GM12878 (cell line): ENCODE results near the gene SHROOM2. TPM values are rescaled to one million over a fixed set of nuclear protein-coding genes. Genes with fewer than 3 reads are reported as not detected.

Source experiments
- ATAC-seq: fragments of 200-7000 bp; cut with Tn5 transposase; 3 replicates; pipeline ENCODE4 v1.9.1; 2020; ENCODE audit warnings: mild to moderate bottlenecking, moderate library complexity
- BruUV-seq: library from RNA; stranded (reverse); fragments of 400-500 nt; replicated peaks from 2 replicates; lab custom pipeline; 2021; lab: Mats Ljungman, UMichigan
- CTCF ChIA-PET: fragments of 300-600 bp; sonication (Branson Sonifier 250); formaldehyde crosslinking; extraction: SDS; loops from one replicate; lab custom pipeline; 2021; ENCODE audit warnings: inconsistent platforms; lab: Yijun Ruan, JAX
- POLR2A ChIA-PET: fragments of 350-600 bp; formaldehyde crosslinking; extraction: SDS; loops from one replicate; lab custom pipeline; 2021; ENCODE audit warnings: inconsistent platforms; lab: Charles Lee
- RAD21 ChIA-PET: fragments of 300-600 bp; sonication (Branson Sonifier 250); formaldehyde crosslinking; loops from one replicate; lab custom pipeline; 2023; ENCODE audit warnings: antibody characterized with exemption; ENCODE audit not compliant: unreplicated experiment; lab: Charles Lee
- SMC1A ChIA-PET: fragments of 300-600 bp; sonication (Branson Sonifier 250); formaldehyde crosslinking; loops from one replicate; lab custom pipeline; 2023; ENCODE audit not compliant: unreplicated experiment, uncharacterized antibody; lab: Charles Lee
- DNase-seq: peaks from one replicate; pipeline ENCODE4 v3.0.0-alpha.2; 2011; ENCODE audit warnings: low read depth, low spot score
- FAIRE-seq: peaks from 3 replicates; lab custom pipeline; 2011; peaks lifted over from hg19 to GRCh38; lab: Jason Lieb, UNC
- H2AFZ ChIP-seq: 2 replicates; pipeline ENCODE4 v1.6.0; 2011; ENCODE audit warnings: low read depth, low read length, control low read depth; ENCODE audit not compliant: control insufficient read depth
- H3K27ac ChIP-seq: 2 replicates; pipeline ENCODE4 v1.5.1; 2011; ENCODE audit warnings: control low read depth; ENCODE audit not compliant: control insufficient read depth, insufficient read depth
- H3K27me3 ChIP-seq, 2 experiments: replicated peaks in 1 of 2; 2 replicates each; pipeline versions ENCODE4 v1.6.0 to v1.6.1; 2011; ENCODE audit warnings: low read length in 1 of 2; ENCODE audit not compliant: control insufficient read depth in 2 of 2, insufficient read depth in 2 of 2
- H3K36me3 ChIP-seq, 2 experiments: 2 replicates each; pipeline ENCODE4 v1.5.1; 2011; ENCODE audit warnings: low read length in 1 of 2; ENCODE audit not compliant: control insufficient read depth in 2 of 2, insufficient read depth in 2 of 2
- H3K4me1 ChIP-seq: 2 replicates; pipeline ENCODE4 v1.6.1; 2011; ENCODE audit warnings: mild to moderate bottlenecking, low read length, moderate library complexity, mixed read lengths; ENCODE audit not compliant: control insufficient read depth, insufficient read depth
- H3K4me2 ChIP-seq: 2 replicates; pipeline ENCODE4 v1.6.0; 2011; ENCODE audit warnings: control low read depth; ENCODE audit not compliant: control insufficient read depth, insufficient read depth
- H3K4me3 ChIP-seq: fragments of 200-600 bp; sonication (generic); 2 replicates; pipeline ENCODE4 v1.5.1; 2016
- H3K79me2 ChIP-seq: 2 replicates; pipeline ENCODE4 v1.6.0; 2011; ENCODE audit warnings: low read length; ENCODE audit not compliant: control insufficient read depth, insufficient read depth
- H3K9ac ChIP-seq: 2 replicates; pipeline ENCODE4 v1.8.0; 2011; ENCODE audit warnings: low read length, control low read depth, mixed read lengths; ENCODE audit not compliant: control insufficient read depth, insufficient read depth
- H3K9me3 ChIP-seq: replicated peaks from 3 replicates; pipeline ENCODE4 v1.5.1; 2011; ENCODE audit warnings: mild to moderate bottlenecking, low read length; ENCODE audit not compliant: control insufficient read depth, insufficient read depth
- H4K20me1 ChIP-seq: 2 replicates; pipeline ENCODE4 v1.6.0; 2011; ENCODE audit not compliant: control insufficient read depth, insufficient read depth
- CBFB ChIP-seq: IDR thresholded peaks from 2 replicates; pipeline ENCODE4 v1.6.1; 2016; ENCODE audit warnings: antibody characterized with exemption, low read depth
- CBX3 ChIP-seq: fragments of 200-600 bp; sonication (generic); IDR thresholded peaks from 2 replicates; pipeline ENCODE4 v1.6.1; 2016; ENCODE audit warnings: low read depth, borderline replicate concordance
- IKZF2 ChIP-seq, 2 experiments: fragments of 450-650 bp; IDR thresholded peaks; 2 replicates each; pipeline ENCODE4 v1.6.1; 2017; ENCODE audit warnings: mild to moderate bottlenecking in 2 of 2, moderate library complexity in 2 of 2
- SIN3A ChIP-seq: IDR thresholded peaks from 2 replicates; pipeline ENCODE4 v1.6.1; 2012; ENCODE audit warnings: low read depth, low read length, improper control_type of control experiment
- SUZ12 ChIP-seq: fragments of 200-600 bp; sonication (generic); IDR thresholded peaks from one replicate; pipeline ENCODE4 v1.6.1; 2018; ENCODE audit warnings: antibody characterized with exemption, mild to moderate bottlenecking; ENCODE audit not compliant: unreplicated experiment
- YBX1 ChIP-seq: fragments of 450-650 bp; IDR thresholded peaks from 2 replicates; pipeline ENCODE4 v1.6.1; 2016; ENCODE audit warnings: antibody characterized with exemption
- ZNF207 ChIP-seq: fragments of 450-650 bp; IDR thresholded peaks from 2 replicates; pipeline ENCODE4 v1.6.1; 2014; ENCODE audit warnings: antibody characterized with exemption, mild to moderate bottlenecking, borderline replicate concordance
- ZNF274 ChIP-seq: IDR thresholded peaks from one replicate; pipeline ENCODE4 v1.8.0; 2011; ENCODE audit not compliant: insufficient read length, insufficient read depth
- WGBS: methylation state at CpG from one replicate; pipeline ENCODE4 v1.1.6; 2016; ENCODE audit warnings: low lambda C conversion rate; ENCODE audit not compliant: insufficient replicate concordance, insufficient coverage; ENCODE audit errors: missing lambda C conversion rate; 5-methylcytosine and 5-hydroxymethylcytosine counted together
- in situ Hi-C: fragments of 300-500 bp; cut with MboI; formaldehyde crosslinking; loops from 9 replicates; pipeline ENCODE4 v1.14.3; 2018; ENCODE audit warnings: mixed read lengths
- intact Hi-C: fragments of 100-400 bp; cut with micrococcal nuclease; formaldehyde crosslinking; loops from one replicate; pipeline ENCODE4 v1.14.2; 2022; ENCODE audit not compliant: unreplicated experiment
- polyA plus RNA-seq, 11 experiments: library from polyadenylated mRNA; depleted of rRNA in 4 of 11; unstranded in 6 of 11; stranded (reverse) in 5 of 11; fragments of >200 nt; fragmentation: Nextera tagmentation in 4 of 11; fragmentation: Illumina TruSeq in 1 of 11; extraction: Ambion mirVana in 4 of 11; extraction: Trizol in 1 of 11; gene quantifications; 1 replicate in 1 of 11; 2 replicates in 10 of 11; pipeline versions ENCODE4 v1.2.1 to v1.2.3, GENCODE V29; 2011 to 2016; ENCODE audit warnings: inconsistent platforms in 2 of 11, missing spikeins in 2 of 11, low read depth in 1 of 11
- total RNA-seq, 4 experiments: library from RNA; depleted of rRNA in 3 of 4; stranded (reverse); fragments of >200 nt in 3 of 4; fragmentation: Illumina TruSeq in 1 of 4; extraction: Trizol in 1 of 4; gene quantifications; 2 replicates each; pipeline versions ENCODE4 v1.2.1 to v1.2.3, GENCODE V29; 2013 to 2021
- TF ChIP-seq, protein P1 (sequence below): fragments of 450-650 bp; IDR thresholded peaks from 2 replicates; pipeline ENCODE4 v1.6.1; 2018; ENCODE audit warnings: borderline replicate concordance, mild to moderate bottlenecking; ENCODE audit not compliant: partially characterized antibody
- TF ChIP-seq, protein P2 (sequence below): fragments of 450-650 bp; formaldehyde crosslinking; IDR thresholded peaks from 2 replicates; pipeline ENCODE4 v1.4.0; 2022; ENCODE audit warnings: mild to moderate bottlenecking, moderate library complexity
- TF ChIP-seq, protein P3 (sequence below): fragments of 450-650 bp; IDR thresholded peaks from 2 replicates; pipeline ENCODE4 v1.6.1; 2017; ENCODE audit warnings: mild to moderate bottlenecking
- TF ChIP-seq, protein P4 (sequence below): fragments of 450-650 bp; formaldehyde crosslinking; IDR thresholded peaks from 2 replicates; pipeline ENCODE4 v1.5.0; 2022; ENCODE audit warnings: mild to moderate bottlenecking, missing genetic modification characterization

Gene SHROOM2
- total and polyA plus RNA-seq, 10 of the 15 experiments (the other 5 are each of a cell fraction or from before 2014, with no cell fraction given), result under 0.01 to 0.15 (median 0.09) TPM; not detected in 2

DNA sequence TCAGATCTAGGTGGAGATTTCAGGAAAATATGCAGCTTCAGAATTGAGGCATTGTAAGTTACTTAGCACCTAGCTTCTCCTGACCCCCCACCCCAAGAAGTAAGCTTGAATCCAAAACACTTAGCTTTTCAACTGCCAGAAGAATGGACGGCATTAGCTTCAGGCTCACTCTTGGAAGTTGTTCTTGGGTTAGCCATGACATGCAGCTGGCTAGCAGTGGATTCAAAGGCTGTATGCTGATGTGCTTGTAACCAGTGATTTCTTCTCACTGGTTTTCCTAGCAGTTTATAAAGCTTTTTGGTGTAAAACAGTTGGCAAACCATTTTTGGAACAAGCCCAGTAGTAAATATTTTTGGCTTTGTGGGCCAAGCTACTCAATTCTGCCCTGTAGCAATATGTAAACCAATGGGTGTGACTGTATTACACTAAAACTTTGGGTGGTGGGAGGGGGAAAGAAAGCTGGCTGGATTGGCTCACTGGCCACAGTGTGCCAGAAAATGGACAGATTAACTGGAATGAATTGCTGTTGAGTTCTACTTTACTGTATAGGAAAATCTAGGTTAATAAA is 85.6 kb downstream of the SHROOM2 start:
- no peaks in the 10 kb centered on the region for H3K79me2 ChIP-seq
- POLR2A ChIA-PET, result no interaction called here
- no peaks in the 10 kb centered on the region for H3K36me3 ChIP-seq
- no peaks in the 10 kb centered on the region; a peak in 1 of 4 replicates for H3K27me3 ChIP-seq
- CTCF ChIA-PET, result interaction anchor here (0.6 to 4.5 kb wide), 7 partner anchors 11 to 248 kb away, joined by 3 to 34 read pairs (median 7); no protein-coding TSS in a partner anchor
- ATAC-seq (no peak), FAIRE-seq (no peak), DNase-seq (no peak)
- no TSS peak for BruUV-seq
- no peaks in the 10 kb centered on the region for H4K20me1 ChIP-seq
- intact Hi-C loops, result loop anchor here (5.0 kb wide), 1 partner anchor 1054 kb away; no protein-coding TSS in a partner anchor
- H3K9ac ChIP-seq, result no peak overlapping the region
- H2AFZ ChIP-seq, result no peak overlapping the region
- H3K9me3 ChIP-seq, result no peaks in the 10 kb centered on the region
- H3K27ac ChIP-seq, result no peak overlapping the region
- no peaks in the 10 kb centered on the region for H3K4me1 ChIP-seq
- RAD21 ChIA-PET, result interaction anchor here (1.0 to 1.4 kb wide), 3 partner anchors 11 to 248 kb away, joined by 3 to 6 read pairs (median 4); no protein-coding TSS in a partner anchor
- in situ Hi-C loops, result no loop called here
- no peak overlapping the region for H3K4me2 ChIP-seq
- no peak overlapping the region for H3K4me3 ChIP-seq
- SMC1A ChIA-PET, result interaction anchor here (0.7 to 0.8 kb wide), 3 partner anchors 13 to 337 kb away, joined by 3 read pairs; no protein-coding TSS in a partner anchor
- WGBS, result 33% methylated on average over 1 of the region's 1 CpG
- no peak for TF ChIP-seq SIN3A
- TF ChIP-seq CBFB, result no peak
- TF ChIP-seq ZNF274, result no peak
- no peak for TF ChIP-seq ZNF207
- TF ChIP-seq, protein P1, sequence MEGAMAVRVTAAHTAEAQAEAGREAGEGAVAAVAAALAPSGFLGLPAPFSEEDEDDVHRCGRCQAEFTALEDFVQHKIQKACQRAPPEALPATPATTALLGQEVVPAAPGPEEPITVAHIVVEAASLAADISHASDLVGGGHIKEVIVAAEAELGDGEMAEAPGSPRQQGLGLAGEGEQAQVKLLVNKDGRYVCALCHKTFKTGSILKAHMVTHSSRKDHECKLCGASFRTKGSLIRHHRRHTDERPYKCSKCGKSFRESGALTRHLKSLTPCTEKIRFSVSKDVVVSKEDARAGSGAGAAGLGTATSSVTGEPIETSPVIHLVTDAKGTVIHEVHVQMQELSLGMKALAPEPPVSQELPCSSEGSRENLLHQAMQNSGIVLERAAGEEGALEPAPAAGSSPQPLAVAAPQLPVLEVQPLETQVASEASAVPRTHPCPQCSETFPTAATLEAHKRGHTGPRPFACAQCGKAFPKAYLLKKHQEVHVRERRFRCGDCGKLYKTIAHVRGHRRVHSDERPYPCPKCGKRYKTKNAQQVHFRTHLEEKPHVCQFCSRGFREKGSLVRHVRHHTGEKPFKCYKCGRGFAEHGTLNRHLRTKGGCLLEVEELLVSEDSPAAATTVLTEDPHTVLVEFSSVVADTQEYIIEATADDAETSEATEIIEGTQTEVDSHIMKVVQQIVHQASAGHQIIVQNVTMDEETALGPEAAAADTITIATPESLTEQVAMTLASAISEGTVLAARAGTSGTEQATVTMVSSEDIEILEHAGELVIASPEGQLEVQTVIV, result no peak
- TF ChIP-seq CBX3, result no peak
- TF ChIP-seq SUZ12, result no peak
- TF ChIP-seq YBX1, result no peak
- TF ChIP-seq, protein P2, sequence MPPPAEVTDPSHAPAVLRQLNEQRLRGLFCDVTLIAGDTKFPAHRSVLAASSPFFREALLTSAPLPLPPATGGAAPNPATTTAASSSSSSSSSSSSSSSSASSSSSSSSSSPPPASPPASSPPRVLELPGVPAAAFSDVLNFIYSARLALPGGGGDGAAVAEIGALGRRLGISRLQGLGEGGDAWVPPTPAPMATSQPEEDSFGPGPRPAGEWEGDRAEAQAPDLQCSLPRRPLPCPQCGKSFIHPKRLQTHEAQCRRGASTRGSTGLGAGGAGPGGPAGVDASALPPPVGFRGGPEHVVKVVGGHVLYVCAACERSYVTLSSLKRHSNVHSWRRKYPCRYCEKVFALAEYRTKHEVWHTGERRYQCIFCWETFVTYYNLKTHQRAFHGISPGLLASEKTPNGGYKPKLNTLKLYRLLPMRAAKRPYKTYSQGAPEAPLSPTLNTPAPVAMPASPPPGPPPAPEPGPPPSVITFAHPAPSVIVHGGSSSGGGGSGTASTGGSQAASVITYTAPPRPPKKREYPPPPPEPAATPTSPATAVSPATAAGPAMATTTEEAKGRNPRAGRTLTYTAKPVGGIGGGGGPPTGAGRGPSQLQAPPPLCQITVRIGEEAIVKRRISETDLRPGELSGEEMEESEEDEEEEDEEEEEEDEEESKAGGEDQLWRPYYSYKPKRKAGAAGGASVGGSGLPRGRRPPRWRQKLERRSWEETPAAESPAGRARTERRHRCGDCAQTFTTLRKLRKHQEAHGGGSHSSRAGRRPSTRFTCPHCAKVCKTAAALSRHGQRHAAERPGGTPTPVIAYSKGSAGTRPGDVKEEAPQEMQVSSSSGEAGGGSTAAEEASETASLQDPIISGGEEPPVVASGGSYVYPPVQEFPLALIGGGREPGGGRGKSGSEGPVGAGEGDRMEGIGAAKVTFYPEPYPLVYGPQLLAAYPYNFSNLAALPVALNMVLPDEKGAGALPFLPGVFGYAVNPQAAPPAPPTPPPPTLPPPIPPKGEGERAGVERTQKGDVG (CRISPR knock-in tag), result no peak
- TF ChIP-seq, protein P3, sequence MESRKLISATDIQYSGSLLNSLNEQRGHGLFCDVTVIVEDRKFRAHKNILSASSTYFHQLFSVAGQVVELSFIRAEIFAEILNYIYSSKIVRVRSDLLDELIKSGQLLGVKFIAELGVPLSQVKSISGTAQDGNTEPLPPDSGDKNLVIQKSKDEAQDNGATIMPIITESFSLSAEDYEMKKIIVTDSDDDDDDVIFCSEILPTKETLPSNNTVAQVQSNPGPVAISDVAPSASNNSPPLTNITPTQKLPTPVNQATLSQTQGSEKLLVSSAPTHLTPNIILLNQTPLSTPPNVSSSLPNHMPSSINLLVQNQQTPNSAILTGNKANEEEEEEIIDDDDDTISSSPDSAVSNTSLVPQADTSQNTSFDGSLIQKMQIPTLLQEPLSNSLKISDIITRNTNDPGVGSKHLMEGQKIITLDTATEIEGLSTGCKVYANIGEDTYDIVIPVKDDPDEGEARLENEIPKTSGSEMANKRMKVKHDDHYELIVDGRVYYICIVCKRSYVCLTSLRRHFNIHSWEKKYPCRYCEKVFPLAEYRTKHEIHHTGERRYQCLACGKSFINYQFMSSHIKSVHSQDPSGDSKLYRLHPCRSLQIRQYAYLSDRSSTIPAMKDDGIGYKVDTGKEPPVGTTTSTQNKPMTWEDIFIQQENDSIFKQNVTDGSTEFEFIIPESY, result no peak
- TF ChIP-seq, protein P4, sequence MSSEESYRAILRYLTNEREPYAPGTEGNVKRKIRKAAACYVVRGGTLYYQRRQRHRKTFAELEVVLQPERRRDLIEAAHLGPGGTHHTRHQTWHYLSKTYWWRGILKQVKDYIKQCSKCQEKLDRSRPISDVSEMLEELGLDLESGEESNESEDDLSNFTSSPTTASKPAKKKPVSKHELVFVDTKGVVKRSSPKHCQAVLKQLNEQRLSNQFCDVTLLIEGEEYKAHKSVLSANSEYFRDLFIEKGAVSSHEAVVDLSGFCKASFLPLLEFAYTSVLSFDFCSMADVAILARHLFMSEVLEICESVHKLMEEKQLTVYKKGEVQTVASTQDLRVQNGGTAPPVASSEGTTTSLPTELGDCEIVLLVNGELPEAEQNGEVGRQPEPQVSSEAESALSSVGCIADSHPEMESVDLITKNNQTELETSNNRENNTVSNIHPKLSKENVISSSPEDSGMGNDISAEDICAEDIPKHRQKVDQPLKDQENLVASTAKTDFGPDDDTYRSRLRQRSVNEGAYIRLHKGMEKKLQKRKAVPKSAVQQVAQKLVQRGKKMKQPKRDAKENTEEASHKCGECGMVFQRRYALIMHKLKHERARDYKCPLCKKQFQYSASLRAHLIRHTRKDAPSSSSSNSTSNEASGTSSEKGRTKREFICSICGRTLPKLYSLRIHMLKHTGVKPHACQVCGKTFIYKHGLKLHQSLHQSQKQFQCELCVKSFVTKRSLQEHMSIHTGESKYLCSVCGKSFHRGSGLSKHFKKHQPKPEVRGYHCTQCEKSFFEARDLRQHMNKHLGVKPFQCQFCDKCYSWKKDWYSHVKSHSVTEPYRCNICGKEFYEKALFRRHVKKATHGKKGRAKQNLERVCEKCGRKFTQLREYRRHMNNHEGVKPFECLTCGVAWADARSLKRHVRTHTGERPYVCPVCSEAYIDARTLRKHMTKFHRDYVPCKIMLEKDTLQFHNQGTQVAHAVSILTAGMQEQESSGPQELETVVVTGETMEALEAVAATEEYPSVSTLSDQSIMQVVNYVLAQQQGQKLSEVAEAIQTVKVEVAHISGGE (CRISPR knock-in tag), result no peak
- no peak for TF ChIP-seq IKZF2 (IDR thresholded peaks at IDR 0.05)
